Measurements from ENCODE around the gene LHX4.

DNA sequence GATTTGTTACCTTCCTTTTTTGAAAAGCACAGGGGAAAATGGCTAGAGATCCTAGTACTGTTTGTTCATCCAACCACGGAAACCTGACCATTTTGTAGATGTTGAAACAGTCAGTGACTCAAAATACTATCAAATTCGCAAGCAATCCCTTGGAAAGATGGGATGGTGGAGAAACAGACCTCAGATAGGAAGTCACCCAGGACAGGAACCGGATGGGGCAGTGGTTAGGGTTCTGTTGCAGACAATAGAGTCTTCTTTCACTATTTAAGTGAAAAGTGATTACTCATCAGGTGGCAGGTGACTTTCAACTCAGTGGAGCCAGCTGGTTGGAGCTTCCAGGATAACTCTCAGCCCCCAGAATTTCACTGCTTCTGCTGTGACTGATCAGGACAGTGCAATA, 17.0 kb downstream of the LHX4 start:
- TF ChIP-seq, protein P1, sequence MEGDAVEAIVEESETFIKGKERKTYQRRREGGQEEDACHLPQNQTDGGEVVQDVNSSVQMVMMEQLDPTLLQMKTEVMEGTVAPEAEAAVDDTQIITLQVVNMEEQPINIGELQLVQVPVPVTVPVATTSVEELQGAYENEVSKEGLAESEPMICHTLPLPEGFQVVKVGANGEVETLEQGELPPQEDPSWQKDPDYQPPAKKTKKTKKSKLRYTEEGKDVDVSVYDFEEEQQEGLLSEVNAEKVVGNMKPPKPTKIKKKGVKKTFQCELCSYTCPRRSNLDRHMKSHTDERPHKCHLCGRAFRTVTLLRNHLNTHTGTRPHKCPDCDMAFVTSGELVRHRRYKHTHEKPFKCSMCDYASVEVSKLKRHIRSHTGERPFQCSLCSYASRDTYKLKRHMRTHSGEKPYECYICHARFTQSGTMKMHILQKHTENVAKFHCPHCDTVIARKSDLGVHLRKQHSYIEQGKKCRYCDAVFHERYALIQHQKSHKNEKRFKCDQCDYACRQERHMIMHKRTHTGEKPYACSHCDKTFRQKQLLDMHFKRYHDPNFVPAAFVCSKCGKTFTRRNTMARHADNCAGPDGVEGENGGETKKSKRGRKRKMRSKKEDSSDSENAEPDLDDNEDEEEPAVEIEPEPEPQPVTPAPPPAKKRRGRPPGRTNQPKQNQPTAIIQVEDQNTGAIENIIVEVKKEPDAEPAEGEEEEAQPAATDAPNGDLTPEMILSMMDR (IDR thresholded peaks at IDR 0.05; ENCODE audit: low read depth, low read length, poor library complexity, severe bottlenecking), result no peak
- TF ChIP-seq EZH2phosphoT487 (IDR thresholded peaks at IDR 0.05; ENCODE audit: borderline replicate concordance, low read length), result no peak

All from DOHH2 (cell line).